ENCODE data around the gene GHR.

The GHR gene

DNA sequence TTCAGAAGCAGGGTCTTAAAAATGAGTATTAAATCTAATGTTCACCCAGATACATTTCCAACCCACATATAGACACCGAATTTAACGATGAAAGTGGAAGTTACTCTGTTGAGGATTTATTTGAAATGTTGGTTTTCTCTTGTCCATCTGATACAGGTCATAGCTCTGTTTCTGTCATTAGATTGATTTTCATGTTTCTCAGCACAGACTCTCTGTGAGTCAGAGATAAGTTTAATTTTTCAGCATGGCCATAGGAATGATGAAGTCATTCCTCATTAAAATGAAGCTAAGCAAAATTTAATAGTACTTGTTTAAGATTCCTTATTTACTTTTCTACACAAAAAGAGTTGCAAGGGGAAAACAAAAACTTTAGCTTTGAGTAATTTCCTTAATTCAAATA lies 38.8 kb downstream of the GHR start:
- no peak for DNase-seq (ENCODE audit: low spot score)

DNA sequence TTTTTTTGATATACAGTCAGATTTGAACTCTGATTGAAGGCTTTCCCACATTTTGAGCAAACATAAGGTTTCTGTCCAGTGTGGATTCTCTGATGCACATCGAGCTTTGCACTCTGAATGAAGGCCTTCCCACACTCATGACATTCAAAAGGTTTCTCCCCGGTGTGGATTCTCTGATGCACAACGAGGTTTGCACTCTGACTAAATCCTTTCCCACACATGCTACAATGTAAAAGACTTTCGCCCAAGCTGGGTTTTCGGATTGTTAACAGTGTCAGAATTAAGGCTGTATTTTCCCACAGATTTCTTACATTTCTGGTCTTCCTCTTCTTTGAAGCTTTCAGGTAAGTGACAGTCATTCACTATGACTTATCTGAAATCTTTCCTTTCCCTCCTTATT lies 44.3 kb downstream of the GHR start:
- no peak for DNase-seq (ENCODE audit: low spot score)

DNA sequence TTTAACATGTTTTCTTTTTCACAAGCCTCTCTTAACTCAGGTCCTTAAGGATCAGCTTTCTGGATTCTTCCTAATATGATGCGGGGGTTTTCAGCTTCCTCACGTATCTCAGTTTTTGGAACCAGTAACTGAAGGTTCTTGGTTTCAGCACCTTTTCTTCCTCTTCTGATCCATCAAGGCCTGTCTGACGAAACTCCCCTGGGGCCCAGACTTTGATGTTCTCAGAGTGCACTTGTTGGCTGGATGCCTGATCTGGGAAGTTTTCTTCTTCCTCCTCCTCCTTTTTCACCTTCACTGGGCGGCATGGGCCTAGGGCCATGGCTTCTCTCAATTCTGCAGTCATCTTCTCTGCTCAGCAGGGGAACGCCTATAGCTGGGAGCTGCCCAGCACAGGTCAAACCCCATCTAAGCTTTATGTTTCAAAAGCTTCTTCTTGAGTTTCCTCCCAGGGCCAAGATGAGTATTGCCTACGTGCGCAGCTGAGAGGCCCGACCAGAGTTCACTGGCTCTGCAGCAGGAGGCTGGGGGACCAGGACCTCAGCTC lies 44.8 kb downstream of the GHR start:
- no peak for DNase-seq (ENCODE audit: low spot score)

- DNase-seq (ENCODE audit: low spot score), result no peak
Observed at GRCh38 chr5:42483472-42484154, 60.4 kb downstream of the GHR start.

DNA sequence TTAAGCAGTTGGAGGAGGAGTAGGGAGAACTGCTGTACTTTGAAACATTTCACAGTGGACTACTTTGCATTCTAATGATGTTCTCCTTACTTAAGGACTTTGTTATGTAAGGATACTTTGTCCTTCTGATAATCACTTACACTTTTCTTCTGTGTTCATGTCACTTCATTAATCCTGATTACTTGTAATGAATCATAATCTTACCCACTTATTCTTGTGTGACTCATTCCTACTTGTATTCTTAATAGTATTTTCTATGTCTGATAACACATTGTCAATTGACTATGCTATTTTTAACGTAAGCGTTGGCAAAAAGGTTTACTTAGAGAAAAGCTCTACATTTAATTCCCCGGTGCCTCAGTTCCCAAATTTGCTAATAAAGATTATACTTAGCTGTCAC lies 63.8 kb downstream of the GHR start:
- DNase-seq (ENCODE audit: low spot score), result no peak

DNA sequence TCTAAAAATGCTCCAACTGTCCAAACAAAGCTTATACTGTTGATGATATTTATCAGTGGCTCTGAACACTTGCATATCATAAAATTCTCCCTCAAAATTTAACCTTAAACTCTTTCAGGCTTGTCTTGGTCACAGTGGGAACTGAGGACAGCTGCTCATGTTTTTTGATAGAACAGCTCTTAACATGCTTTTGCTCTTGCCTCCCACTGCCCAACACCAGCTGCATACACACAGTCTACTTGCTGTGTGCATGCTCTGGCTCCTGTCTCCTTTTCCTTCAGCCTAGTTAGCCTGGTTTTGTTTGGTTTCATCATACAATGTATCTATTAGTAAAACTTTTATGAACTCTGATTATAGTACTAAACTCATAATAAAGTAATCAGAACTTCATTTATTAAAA lies 64.6 kb downstream of the GHR start:
- no peak for DNase-seq (ENCODE audit: low spot score)

DNA sequence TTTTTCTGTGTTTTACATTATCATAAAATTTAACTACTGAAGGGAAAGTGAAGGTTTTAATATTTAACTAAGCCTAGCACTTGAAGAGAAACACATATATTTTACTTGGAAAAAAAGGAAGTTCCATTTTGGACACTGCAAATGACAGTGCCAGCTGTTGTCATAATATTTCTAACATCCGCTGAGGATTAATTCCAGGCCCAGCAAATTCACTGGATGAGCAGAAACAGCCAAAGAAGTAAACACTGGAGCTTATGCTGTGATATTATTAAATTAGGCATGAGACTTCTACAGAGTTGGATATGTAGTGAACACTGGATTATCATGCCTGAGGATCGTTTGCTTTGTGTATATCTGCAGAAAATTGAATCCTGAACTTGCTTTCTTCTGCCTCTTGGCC lies 67.6 kb downstream of the GHR start:
- DNase-seq (ENCODE audit: low spot score), result no peak

GRCh38 chr5:42491699-42492098 lies 68.5 kb downstream of the GHR start:
- no peak for DNase-seq (ENCODE audit: low spot score)

DNA sequence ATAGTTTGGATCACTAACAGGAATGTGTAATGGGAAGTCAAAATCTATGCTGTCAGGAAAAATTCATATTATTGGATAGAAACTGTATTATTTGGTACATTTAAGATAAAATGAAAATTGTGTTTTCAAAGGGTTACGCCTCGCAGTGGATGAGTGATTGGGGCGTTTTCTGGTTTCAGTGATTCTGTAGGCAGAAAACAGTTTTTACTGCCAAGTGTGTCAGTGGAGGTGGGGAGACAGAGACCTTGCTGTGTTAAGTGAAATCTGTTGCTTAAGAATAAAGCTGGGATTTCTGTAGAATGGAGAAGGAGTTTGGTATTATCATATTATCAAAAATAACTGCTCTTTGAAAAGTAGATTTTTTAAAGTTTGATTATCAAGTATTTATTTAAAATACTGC lies 69.7 kb downstream of the GHR start:
- DNase-seq (ENCODE audit: low spot score), result no peak

DNA sequence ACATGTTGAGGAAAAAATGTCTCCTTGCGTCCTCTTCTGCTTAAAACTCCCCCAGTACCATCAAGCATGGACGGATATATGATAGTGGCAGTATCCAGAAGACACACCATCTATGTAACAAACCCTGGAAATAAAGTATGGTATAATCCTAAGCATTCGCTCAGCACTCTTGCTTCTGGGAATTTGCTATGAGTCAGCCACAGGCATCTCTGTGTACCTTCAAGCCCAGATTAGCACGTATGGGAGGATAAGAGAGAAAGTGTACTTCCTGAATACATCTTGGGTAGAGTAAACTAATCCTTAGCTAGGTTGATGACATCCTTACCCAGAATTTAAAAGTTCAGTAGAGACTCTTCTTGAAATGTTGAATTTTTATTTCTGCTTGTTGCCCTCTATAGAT lies 71.2 kb downstream of the GHR start:
- DNase-seq (ENCODE audit: low spot score), result no peak

DNA sequence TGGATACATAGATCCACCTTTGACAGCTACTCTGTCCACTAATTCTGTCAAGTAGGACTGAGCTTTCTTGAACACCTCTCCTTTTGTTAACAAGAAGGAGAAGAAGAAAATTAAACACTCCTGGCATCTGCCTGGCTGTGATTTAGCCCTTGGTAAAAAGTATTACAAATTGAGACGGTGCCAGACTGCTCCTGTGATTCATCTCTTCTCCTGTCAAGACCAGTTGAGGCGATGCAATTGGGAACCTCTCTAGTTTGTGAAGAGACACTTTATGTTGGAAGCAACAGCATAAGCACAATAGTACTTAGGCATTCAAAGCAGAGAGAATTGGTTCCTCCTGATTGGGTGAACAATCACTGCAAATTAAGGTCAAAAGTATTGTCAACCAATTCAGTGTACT lies 72.7 kb downstream of the GHR start:
- DNase-seq (ENCODE audit: low spot score), result peak; percentile 13

- no peak for DNase-seq (ENCODE audit: low spot score)
Observed at GRCh38 chr5:42496397-42497156, 73.3 kb downstream of the GHR start.

DNA sequence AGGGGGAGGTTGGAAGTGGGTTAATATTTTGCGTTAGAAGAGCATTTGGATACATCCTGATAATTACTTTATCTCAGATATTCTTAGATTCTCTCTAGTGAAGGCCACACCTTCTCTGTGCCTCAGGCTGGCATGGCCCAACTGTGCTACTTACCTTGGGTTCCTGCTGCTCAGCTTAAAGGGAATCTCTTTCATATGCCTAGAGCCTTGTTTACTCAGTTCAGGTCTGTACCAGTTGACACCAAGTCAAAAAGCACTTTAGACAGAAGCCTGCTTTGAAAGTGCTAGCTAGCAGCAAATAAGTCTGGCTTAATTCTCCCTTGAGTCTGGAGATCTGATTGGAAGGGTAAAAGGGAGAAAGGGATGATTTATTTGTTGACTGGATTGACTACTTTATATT lies 74.8 kb downstream of the GHR start:
- no peak for DNase-seq (ENCODE audit: low spot score)

- no peak for DNase-seq (ENCODE audit: low spot score)
Observed at GRCh38 chr5:42499016-42499415, 75.8 kb downstream of the GHR start.

GRCh38 chr5:42500003-42500599 lies 76.9 kb downstream of the GHR start:
- no peak for DNase-seq (ENCODE audit: low spot score)

- no peak for DNase-seq (ENCODE audit: low spot score)
Observed at GRCh38 chr5:42502613-42503470, 79.6 kb downstream of the GHR start.

DNA sequence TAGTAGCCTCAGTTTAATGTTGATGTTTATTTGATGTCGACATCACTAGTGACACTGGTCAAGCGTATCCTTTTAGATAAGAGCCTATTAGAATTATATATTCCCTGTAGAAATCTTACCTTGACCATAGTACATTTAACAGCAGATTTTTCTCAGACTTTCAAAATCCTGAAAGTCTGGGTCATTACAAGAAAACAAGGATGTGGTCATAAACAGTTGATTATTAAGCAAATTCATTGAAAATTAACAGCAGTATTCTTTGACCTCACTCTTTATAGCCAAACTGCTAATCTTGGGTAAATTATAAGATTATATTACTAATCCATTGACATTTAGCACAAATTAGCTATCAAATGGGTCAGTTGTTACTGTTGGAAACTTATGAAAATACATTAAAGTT lies 83.4 kb downstream of the GHR start:
- DNase-seq (ENCODE audit: low spot score), result peak; percentile 9

DNA sequence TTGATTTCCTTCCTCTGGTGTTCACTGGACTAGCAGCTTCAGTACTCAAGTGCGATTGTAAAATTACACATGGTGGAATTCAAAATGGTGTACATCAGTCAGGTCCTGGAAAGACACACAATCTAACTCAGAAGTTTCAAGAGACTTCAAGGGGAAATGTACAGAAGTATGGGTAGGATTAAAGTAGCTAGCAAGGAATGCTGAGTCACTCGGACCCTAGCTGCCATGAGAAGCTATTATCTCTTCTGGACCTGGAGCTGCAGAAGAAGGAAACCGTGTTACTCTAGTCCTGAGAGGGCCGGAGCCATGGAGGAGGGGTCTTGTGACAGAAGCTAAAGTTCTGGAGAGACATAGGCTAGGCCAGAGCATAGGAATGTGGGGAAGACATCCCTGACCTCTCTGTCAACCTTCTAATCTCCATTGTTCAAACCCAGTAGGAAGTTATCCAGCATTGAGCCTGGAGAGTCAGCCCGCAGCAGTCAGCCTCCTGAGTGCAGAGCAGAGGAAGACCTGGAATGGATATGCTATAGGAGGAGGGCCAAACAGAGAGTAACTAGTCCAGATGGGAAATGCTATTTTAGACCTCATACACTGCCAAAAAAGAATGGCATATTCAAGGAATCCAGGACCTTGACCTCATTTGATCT lies 84.3 kb downstream of the GHR start:
- DNase-seq (ENCODE audit: low spot score), result no peak

DNA sequence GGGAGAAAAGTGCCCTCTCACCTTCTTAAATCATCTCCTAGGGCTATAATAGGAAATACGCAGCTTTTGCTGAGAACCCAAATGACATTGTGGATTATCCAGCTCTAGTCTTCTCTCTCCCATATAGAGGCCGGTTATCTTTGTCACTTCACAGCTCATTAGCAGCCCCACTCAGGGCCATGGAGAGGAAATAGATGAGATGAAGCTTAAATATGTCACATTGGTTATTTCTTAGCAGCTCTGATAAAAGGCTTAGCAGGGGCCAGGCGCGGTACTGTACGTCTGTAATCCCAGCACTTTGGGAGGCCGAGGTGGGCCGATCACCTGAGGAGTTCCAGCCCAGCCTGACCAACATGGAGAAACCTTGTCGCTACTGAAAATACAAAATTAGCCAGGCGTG lies 90.0 kb downstream of the GHR start:
- no peak for DNase-seq (ENCODE audit: low spot score)

- DNase-seq (ENCODE audit: low spot score), result peak; percentile 15
Observed at GRCh38 chr5:42514754-42515153, 91.5 kb downstream of the GHR start.

GRCh38 chr5:42515504-42515903 lies 92.3 kb downstream of the GHR start:
- DNase-seq (ENCODE audit: low spot score), result no peak

Data from kidney tubule cell (primary cell).